Nephron (organoid): ENCODE data around the gene ARHGAP45.
"Not testable (repeated sequence)": the region's sequence is repeated elsewhere in the genome, so short reads cannot be mapped to it uniquely, and the experiment has no call there.

ENCODE experiments used
- H3K27ac Mint-ChIP-seq, 3 experiments: 2 replicates each; pipeline ENCODE4 v1.8.0; 2020; ENCODE audit warnings: mixed read lengths in 3 of 3, mild to moderate bottlenecking in 2 of 3, moderate library complexity in 1 of 3
- H3K27me3 Mint-ChIP-seq: 2 replicates; pipeline ENCODE4 v1.8.0; 2021; ENCODE audit warnings: low read depth, mild to moderate bottlenecking, moderate library complexity, mixed read lengths
- H3K36me3 Mint-ChIP-seq: 2 replicates; pipeline ENCODE4 v1.8.0; 2020; ENCODE audit warnings: low read depth, mixed read lengths
- H3K4me1 Mint-ChIP-seq: 2 replicates; pipeline ENCODE4 v1.8.0; 2020; ENCODE audit warnings: mixed read lengths
- H3K4me3 Mint-ChIP-seq, 3 experiments: 2 replicates each; pipeline ENCODE4 v1.8.0; 2020; ENCODE audit warnings: mild to moderate bottlenecking in 3 of 3, mixed read lengths in 3 of 3, moderate library complexity in 2 of 3
- H3K9me3 Mint-ChIP-seq: 2 replicates; pipeline ENCODE4 v1.8.0; 2020; ENCODE audit warnings: mixed read lengths
- TF ChIP-seq, protein P1 (sequence below), 3 experiments: fragments of 200-600 bp; sonication (generic); IDR thresholded peaks; one replicate each; pipeline ENCODE4 v1.5.0; 2021; ENCODE audit warnings: antibody characterized with exemption in 3 of 3; ENCODE audit not compliant: unreplicated experiment in 3 of 3

ARHGAP45 gene

GRCh38 chr19:1110809-1111640 is 44.1 kb downstream of the ARHGAP45 start:
- TF ChIP-seq, protein P1, sequence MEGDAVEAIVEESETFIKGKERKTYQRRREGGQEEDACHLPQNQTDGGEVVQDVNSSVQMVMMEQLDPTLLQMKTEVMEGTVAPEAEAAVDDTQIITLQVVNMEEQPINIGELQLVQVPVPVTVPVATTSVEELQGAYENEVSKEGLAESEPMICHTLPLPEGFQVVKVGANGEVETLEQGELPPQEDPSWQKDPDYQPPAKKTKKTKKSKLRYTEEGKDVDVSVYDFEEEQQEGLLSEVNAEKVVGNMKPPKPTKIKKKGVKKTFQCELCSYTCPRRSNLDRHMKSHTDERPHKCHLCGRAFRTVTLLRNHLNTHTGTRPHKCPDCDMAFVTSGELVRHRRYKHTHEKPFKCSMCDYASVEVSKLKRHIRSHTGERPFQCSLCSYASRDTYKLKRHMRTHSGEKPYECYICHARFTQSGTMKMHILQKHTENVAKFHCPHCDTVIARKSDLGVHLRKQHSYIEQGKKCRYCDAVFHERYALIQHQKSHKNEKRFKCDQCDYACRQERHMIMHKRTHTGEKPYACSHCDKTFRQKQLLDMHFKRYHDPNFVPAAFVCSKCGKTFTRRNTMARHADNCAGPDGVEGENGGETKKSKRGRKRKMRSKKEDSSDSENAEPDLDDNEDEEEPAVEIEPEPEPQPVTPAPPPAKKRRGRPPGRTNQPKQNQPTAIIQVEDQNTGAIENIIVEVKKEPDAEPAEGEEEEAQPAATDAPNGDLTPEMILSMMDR (IDR thresholded peaks at IDR 0.05; ENCODE audit: unreplicated experiment in 3 of 3): no peak

GRCh38 chr19:1111641-1112267 is 44.8 kb downstream of the ARHGAP45 start:
- no peak overlapping the region for H3K27ac Mint-ChIP-seq
- TF ChIP-seq, protein P1 (IDR thresholded peaks at IDR 0.05; ENCODE audit: unreplicated experiment in 3 of 3): no peak
- no peaks in the 10 kb centered on the region for H3K27me3 Mint-ChIP-seq
- no peaks in the 10 kb centered on the region for H3K4me1 Mint-ChIP-seq
- no peak overlapping the region for H3K4me3 Mint-ChIP-seq
- no peaks in the 10 kb centered on the region for H3K9me3 Mint-ChIP-seq
- no peaks in the 10 kb centered on the region for H3K36me3 Mint-ChIP-seq

More at GRCh38 chr19:1110809-1111640, 44.1 kb downstream of the ARHGAP45 start:
- no peaks in the 10 kb centered on the region for H3K9me3 Mint-ChIP-seq
- H3K27ac Mint-ChIP-seq: no peak overlapping the region
- no peaks in the 10 kb centered on the region for H3K36me3 Mint-ChIP-seq
- H3K27me3 Mint-ChIP-seq: no peaks in the 10 kb centered on the region
- H3K4me3 Mint-ChIP-seq: no peak overlapping the region
- no peaks in the 10 kb centered on the region for H3K4me1 Mint-ChIP-seq

GRCh38 chr19:1112268-1113029 is 45.5 kb downstream of the ARHGAP45 start:
- Mint-ChIP-seq H3K27ac (no peak overlapping the region), H3K27me3 (no peaks in the 10 kb centered on the region), H3K4me1 (no peaks in the 10 kb centered on the region), H3K4me3 (no peak overlapping the region), H3K9me3 (no peaks in the 10 kb centered on the region), H3K36me3 (no peaks in the 10 kb centered on the region)
- TF ChIP-seq, protein P1 (IDR thresholded peaks at IDR 0.05; ENCODE audit: unreplicated experiment in 3 of 3): no peak

DNA sequence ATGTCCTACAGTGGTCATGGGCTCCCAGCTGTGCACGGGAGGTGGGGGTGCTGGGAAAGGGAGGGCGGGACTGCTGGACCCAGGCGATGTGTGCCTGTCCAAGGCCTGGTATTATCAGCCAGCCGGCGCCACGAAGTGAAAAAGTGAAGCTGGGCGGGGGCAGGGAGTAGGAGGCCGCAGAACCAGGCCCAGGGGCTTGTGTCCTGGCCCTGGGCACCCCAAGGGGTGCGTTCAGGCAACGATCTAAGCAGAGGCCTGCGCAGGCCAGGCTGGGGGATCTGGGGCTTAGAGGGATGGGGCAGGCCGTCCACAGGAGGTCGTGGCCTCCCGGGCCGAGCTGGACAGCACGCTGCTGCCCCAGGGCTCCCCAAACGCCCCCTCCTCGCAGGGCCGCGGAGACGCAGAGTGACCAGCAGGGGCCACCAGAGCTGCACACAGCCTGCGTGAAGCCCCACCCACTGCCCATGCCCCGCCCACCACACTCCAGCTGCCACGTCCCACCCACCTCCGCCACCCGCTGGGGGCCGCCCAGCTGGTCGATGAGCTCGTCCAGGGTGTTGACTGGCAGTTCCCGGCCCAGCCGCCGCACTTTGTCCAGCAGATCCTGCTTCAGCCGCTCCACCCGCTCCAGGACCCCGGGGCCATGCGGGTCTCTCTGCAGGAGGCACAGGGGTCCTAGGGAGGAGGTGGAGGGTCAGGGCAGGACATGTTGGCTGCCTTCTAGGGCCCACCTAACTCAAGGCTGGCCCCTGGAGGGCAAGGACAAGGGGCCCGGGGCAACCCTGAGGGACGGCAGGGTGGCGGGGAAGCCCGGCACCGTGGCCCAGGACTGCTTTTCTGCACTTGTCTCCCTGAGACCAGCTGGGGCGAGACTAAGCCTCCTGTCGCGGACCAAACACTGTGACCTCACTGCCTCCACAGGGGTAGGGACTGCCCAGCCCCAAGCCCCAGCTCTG is 46.3 kb downstream of the ARHGAP45 start:
- Mint-ChIP-seq H3K27ac (no peak overlapping the region), H3K4me3 (no peak overlapping the region), H3K27me3 (no peaks in the 10 kb centered on the region), H3K9me3 (no peaks in the 10 kb centered on the region), H3K4me1 (no peaks in the 10 kb centered on the region), H3K36me3 (peaks cover 5% of the 10 kb centered on the region)
- TF ChIP-seq, protein P1 (IDR thresholded peaks at IDR 0.05; ENCODE audit: unreplicated experiment in 3 of 3): peak; percentile 96 to 97 (median 97)

DNA sequence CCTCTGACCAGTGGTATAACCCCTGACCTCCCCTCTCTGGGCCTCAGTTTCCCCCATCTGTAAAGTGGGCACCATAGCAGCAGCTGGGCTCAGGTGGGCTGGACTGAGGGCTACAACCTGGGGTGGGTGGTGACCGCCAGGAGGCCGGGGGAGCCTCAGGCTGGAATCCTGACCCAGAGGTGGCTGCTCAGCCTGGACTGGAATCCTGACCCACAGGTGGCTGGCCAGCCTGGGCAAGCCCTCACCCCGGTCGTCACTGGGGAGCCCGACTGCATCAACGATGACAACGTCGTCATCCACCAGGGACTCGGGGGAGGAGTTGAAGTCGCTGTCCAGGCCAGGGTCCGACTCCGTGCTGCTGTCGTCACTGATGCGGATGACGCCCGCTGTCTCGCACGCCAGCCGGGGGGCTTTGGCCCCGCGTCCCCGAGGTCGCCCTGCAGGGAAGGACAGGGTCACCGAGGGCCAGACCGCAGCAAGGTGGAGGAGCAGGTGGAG is 47.1 kb downstream of the ARHGAP45 start:
- H3K27ac Mint-ChIP-seq: no peak overlapping the region
- no peaks in the 10 kb centered on the region for H3K4me1 Mint-ChIP-seq
- H3K9me3 Mint-ChIP-seq: no peaks in the 10 kb centered on the region
- TF ChIP-seq, protein P1 (IDR thresholded peaks at IDR 0.05; ENCODE audit: unreplicated experiment in 3 of 3): no peak
- peaks cover 11% of the 10 kb centered on the region for H3K36me3 Mint-ChIP-seq
- H3K27me3 Mint-ChIP-seq: no peaks in the 10 kb centered on the region
- H3K4me3 Mint-ChIP-seq: no peak overlapping the region

DNA sequence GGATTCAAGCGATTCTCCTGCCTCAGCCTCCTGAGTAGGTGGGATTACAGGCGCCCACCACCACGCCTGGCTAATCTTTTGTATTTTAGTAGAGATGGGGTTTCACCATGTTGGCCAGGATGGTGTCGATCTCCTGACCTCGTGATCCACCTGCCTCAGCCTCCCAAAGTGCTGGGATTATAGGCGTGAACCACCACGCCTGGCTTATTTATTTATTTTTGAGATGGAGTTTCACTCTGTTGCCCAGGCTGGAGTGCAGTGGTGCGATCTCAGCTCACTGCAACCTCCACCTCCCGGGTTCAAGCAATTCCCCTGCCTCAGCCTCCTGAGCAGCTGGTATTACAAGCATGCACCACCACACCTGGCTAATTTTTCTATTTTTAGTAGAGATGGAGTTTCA is 47.8 kb downstream of the ARHGAP45 start:
- not testable (repeated sequence) for H3K4me3 Mint-ChIP-seq, H3K27me3 Mint-ChIP-seq, H3K4me1 Mint-ChIP-seq, H3K27ac Mint-ChIP-seq, H3K9me3 Mint-ChIP-seq
- peaks cover 11% of the 10 kb centered on the region for H3K36me3 Mint-ChIP-seq
